PC-9 (cell line): ENCODE measurements around the gene CDK2AP2.

ENCODE experiments used
- CTCF ChIP-seq: fragments of 200-600 bp; sonication (generic); conservative IDR thresholded peaks from 2 replicates; pipeline ENCODE4 v1.6.1; 2017; ENCODE audit warnings: mixed run types, antibody characterized with exemption, mild to moderate bottlenecking, moderate library complexity
- EZH2 ChIP-seq: fragments of 200-600 bp; sonication (generic); IDR thresholded peaks from 2 replicates; pipeline ENCODE4 v1.8.0; 2017; ENCODE audit warnings: antibody characterized with exemption, low read depth

GRCh38 chr11:67530282-67530592, 22.3 kb upstream of the CDK2AP2 start:
- TF ChIP-seq CTCF (no peak), EZH2 (no peak)
